Measurements from ENCODE around the gene SMARCD1.

The SMARCD1 gene

DNA sequence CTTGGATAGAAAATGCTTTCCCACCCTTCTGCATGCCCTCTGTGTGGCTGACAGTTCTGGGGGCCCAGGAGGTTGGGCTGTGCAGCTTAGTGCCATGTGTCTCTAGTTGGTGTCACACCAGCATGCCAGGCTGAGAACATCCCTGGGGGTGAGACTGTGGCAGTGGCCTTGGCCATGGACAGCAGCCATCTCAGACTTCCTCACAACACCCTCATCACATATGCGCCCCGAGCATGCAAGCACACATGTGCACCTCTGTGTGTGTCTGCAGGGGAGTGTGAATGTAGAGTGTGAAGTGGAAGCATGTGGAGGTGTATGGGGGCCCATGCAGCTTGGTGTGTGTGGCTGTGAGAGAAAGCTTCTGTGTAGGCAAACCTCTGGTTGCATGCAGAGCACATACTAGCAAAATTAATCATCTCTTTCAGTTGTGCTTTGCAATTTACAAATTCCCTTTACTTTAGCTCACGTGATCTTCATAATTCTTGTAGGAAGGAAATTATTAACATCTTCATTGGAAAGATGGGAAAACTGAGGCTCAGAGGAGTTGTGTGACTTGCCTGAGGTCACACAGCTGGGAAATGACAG, 19.3 kb upstream of the SMARCD1 start:
- H3K4me1 ChIP-seq (ENCODE audit: low read length): no peaks in the 10 kb centered on the region
- no peaks in the 10 kb centered on the region for H3K9me3 ChIP-seq (replicated peaks; ENCODE audit: insufficient read depth, low read length)
- H3K36me3 ChIP-seq (replicated peaks; ENCODE audit: insufficient read depth, low read length): no peaks in the 10 kb centered on the region
- no peaks in the 10 kb centered on the region for H3F3A ChIP-seq (ENCODE audit: insufficient read depth, low read length)
- H2AFZ ChIP-seq (ENCODE audit: low read length): no peak overlapping the region
- no peak overlapping the region for H3K9ac ChIP-seq (ENCODE audit: low read length)
- no peaks in the 10 kb centered on the region for H3K79me2 ChIP-seq (ENCODE audit: low read length)
- no peaks in the 10 kb centered on the region for H4K20me1 ChIP-seq (ENCODE audit: insufficient read depth, low read length)
- H3K27ac ChIP-seq (ENCODE audit: low read length): no peak overlapping the region
- no peak for DNase-seq
- H3K27me3 ChIP-seq (replicated peaks; ENCODE audit: insufficient read depth, low read length): no peaks in the 10 kb centered on the region; the same call in 1 of the 2 replicates
- H3K4me3 ChIP-seq (ENCODE audit: low read length): no peak overlapping the region
- H3K9me2 ChIP-seq (replicated peaks; ENCODE audit: insufficient read depth, low read length): no peaks in the 10 kb centered on the region
- no peak for TF ChIP-seq EZH2phosphoT487 (IDR thresholded peaks at IDR 0.05; ENCODE audit: low read length)
- TF ChIP-seq, protein P1, sequence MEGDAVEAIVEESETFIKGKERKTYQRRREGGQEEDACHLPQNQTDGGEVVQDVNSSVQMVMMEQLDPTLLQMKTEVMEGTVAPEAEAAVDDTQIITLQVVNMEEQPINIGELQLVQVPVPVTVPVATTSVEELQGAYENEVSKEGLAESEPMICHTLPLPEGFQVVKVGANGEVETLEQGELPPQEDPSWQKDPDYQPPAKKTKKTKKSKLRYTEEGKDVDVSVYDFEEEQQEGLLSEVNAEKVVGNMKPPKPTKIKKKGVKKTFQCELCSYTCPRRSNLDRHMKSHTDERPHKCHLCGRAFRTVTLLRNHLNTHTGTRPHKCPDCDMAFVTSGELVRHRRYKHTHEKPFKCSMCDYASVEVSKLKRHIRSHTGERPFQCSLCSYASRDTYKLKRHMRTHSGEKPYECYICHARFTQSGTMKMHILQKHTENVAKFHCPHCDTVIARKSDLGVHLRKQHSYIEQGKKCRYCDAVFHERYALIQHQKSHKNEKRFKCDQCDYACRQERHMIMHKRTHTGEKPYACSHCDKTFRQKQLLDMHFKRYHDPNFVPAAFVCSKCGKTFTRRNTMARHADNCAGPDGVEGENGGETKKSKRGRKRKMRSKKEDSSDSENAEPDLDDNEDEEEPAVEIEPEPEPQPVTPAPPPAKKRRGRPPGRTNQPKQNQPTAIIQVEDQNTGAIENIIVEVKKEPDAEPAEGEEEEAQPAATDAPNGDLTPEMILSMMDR (IDR thresholded peaks at IDR 0.05; ENCODE audit: low read length): no peak
- no peak for TF ChIP-seq EZH2 (optimal IDR thresholded peaks at IDR 0.05; ENCODE audit: low read depth, low read length)
- no peak overlapping the region for H3K4me2 ChIP-seq (ENCODE audit: low read depth, low read length)

DNA sequence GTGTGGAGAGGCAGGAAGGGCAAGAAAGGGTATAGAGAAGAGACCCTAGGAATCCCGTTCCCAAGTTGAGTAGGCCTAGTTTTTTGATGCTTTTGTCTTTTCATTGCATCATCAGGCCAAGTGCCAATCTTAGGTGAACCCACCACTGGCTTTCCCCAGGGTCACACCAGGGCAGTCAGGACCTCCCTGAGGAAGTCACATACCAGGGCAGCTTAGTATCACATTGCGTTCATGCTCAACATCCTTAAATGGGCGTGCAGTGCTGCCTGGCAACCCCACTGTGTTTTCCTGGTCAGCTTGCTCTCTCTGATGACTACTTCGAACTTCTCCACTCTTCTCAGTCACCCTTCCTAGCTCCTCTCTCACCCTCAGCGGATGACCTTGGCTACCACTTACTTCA, 18.7 kb upstream of the SMARCD1 start:
- DNase-seq: no peak
- Histone ChIP-seq H3K9me3 (replicated peaks; ENCODE audit: insufficient read depth, low read length) (no peaks in the 10 kb centered on the region), H3K36me3 (replicated peaks; ENCODE audit: insufficient read depth, low read length) (no peaks in the 10 kb centered on the region), H3K27ac (ENCODE audit: low read length) (no peak overlapping the region), H4K20me1 (ENCODE audit: insufficient read depth, low read length) (no peaks in the 10 kb centered on the region), H2AFZ (ENCODE audit: low read length) (no peak overlapping the region), H3K27me3 (replicated peaks; ENCODE audit: insufficient read depth, low read length) (no peaks in the 10 kb centered on the region; the same call in 1 of the 2 replicates), H3K9ac (ENCODE audit: low read length) (no peak overlapping the region), H3F3A (ENCODE audit: insufficient read depth, low read length) (no peaks in the 10 kb centered on the region), H3K4me3 (ENCODE audit: low read length) (no peak overlapping the region), H3K9me2 (replicated peaks; ENCODE audit: insufficient read depth, low read length) (no peaks in the 10 kb centered on the region), H3K4me2 (ENCODE audit: low read depth, low read length) (no peak overlapping the region), H3K79me2 (ENCODE audit: low read length) (no peaks in the 10 kb centered on the region), H3K4me1 (ENCODE audit: low read length) (no peaks in the 10 kb centered on the region)
- no peak for TF ChIP-seq EZH2 (optimal IDR thresholded peaks at IDR 0.05; ENCODE audit: low read depth, low read length)
- TF ChIP-seq EZH2phosphoT487 (IDR thresholded peaks at IDR 0.05; ENCODE audit: low read length): no peak
- TF ChIP-seq, protein P1 (IDR thresholded peaks at IDR 0.05; ENCODE audit: low read length): no peak

DNA sequence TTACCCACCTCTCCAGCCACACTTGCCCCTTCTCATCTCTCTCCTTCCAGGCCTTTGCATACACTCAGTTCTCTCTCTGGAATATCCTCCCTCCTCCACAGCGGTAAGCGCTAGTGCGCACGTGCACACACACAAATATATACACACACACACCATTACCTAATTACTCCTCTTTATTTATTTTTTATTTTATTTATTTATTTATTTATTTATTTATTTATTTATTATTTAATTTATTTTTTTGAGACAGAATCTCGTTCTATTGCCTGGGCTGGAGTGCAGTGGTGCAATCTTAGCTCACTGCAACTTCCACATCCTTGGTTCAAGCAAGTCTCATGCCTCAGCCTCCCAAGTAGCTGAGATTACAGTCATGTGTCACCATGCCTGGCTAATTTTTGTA, 16.1 kb upstream of the SMARCD1 start:
- H3K4me3 ChIP-seq (ENCODE audit: low read length): no peak overlapping the region
- H3K27ac ChIP-seq (ENCODE audit: low read length): no peak overlapping the region
- H3F3A ChIP-seq (ENCODE audit: insufficient read depth, low read length): no peaks in the 10 kb centered on the region
- no peaks in the 10 kb centered on the region for H4K20me1 ChIP-seq (ENCODE audit: insufficient read depth, low read length)
- no peak overlapping the region for H3K9ac ChIP-seq (ENCODE audit: low read length)
- H3K27me3 ChIP-seq (replicated peaks; ENCODE audit: insufficient read depth, low read length): no peaks in the 10 kb centered on the region
- H3K9me3 ChIP-seq (replicated peaks; ENCODE audit: insufficient read depth, low read length): no peaks in the 10 kb centered on the region
- no peak overlapping the region for H3K4me2 ChIP-seq (ENCODE audit: low read depth, low read length)
- H3K79me2 ChIP-seq (ENCODE audit: low read length): no peaks in the 10 kb centered on the region
- no peaks in the 10 kb centered on the region for H3K9me2 ChIP-seq (replicated peaks; ENCODE audit: insufficient read depth, low read length)
- H3K4me1 ChIP-seq (ENCODE audit: low read length): no peaks in the 10 kb centered on the region
- no peak for DNase-seq
- no peaks in the 10 kb centered on the region for H3K36me3 ChIP-seq (replicated peaks; ENCODE audit: insufficient read depth, low read length)
- TF ChIP-seq EZH2 (optimal IDR thresholded peaks at IDR 0.05; ENCODE audit: low read depth, low read length): no peak
- no peak for TF ChIP-seq EZH2phosphoT487 (IDR thresholded peaks at IDR 0.05; ENCODE audit: low read length)
- TF ChIP-seq, protein P1 (IDR thresholded peaks at IDR 0.05; ENCODE audit: low read length): no peak
- H2AFZ ChIP-seq (ENCODE audit: low read length): no peak overlapping the region

All from MM.1S (cell line).